ENCODE measurements around the gene NSD1.

DNA sequence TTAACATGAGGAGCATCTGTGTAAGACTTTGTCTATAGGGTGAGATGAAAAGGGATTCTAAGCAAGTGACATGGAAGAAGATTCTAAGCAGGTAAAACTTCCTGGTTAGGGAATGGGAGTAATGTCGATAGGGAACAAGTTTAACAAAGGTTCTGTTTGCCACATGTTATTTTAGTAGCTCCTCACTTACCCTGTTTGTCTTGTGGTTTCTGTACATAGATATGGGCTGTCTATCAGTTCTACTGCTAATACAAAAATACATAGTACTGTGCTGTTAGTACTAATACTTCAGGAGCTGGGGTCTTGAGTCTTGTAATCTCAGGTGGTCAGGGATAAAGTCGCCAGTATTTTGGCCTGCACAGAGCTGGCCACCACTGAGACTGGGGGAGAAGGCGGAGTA lies 137.1 kb downstream of the NSD1 start:
- TF ChIP-seq EZH2 (IDR thresholded peaks at IDR 0.05; ENCODE audit: low read length, unreplicated experiment): no peak
- TF ChIP-seq, protein P1, sequence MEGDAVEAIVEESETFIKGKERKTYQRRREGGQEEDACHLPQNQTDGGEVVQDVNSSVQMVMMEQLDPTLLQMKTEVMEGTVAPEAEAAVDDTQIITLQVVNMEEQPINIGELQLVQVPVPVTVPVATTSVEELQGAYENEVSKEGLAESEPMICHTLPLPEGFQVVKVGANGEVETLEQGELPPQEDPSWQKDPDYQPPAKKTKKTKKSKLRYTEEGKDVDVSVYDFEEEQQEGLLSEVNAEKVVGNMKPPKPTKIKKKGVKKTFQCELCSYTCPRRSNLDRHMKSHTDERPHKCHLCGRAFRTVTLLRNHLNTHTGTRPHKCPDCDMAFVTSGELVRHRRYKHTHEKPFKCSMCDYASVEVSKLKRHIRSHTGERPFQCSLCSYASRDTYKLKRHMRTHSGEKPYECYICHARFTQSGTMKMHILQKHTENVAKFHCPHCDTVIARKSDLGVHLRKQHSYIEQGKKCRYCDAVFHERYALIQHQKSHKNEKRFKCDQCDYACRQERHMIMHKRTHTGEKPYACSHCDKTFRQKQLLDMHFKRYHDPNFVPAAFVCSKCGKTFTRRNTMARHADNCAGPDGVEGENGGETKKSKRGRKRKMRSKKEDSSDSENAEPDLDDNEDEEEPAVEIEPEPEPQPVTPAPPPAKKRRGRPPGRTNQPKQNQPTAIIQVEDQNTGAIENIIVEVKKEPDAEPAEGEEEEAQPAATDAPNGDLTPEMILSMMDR (conservative IDR thresholded peaks at IDR 0.05; ENCODE audit: low read depth, low read length): no peak
